NT2/D1 (cell line): Measurements from ENCODE around the gene SLC25A33.

Experiments used
- YY1 ChIP-seq: IDR thresholded peaks from 2 replicates; pipeline ENCODE4 v1.6.1; 2011; ENCODE audit not compliant: insufficient read length, insufficient read depth
- ZNF274 ChIP-seq: IDR thresholded peaks from 2 replicates; pipeline ENCODE4 v1.6.1; 2011; ENCODE audit warnings: mild to moderate bottlenecking, low read depth, low read length

GRCh38 chr1:9490605-9491339 lies 48.5 kb upstream of the SLC25A33 start:
- no peak for TF ChIP-seq YY1
- no peak for TF ChIP-seq ZNF274
